ENCODE measurements around the gene METRNL. TPM values are rescaled to one million over a fixed set of nuclear protein-coding genes. Genes with fewer than 3 reads are reported as not detected.
"Not testable (repeated sequence)": the region's sequence is repeated elsewhere in the genome, so short reads cannot be mapped to it uniquely, and the experiment has no call there.

METRNL gene
- total RNA-seq, 1 experiment from 2014 or later = 21.0 TPM

DNA sequence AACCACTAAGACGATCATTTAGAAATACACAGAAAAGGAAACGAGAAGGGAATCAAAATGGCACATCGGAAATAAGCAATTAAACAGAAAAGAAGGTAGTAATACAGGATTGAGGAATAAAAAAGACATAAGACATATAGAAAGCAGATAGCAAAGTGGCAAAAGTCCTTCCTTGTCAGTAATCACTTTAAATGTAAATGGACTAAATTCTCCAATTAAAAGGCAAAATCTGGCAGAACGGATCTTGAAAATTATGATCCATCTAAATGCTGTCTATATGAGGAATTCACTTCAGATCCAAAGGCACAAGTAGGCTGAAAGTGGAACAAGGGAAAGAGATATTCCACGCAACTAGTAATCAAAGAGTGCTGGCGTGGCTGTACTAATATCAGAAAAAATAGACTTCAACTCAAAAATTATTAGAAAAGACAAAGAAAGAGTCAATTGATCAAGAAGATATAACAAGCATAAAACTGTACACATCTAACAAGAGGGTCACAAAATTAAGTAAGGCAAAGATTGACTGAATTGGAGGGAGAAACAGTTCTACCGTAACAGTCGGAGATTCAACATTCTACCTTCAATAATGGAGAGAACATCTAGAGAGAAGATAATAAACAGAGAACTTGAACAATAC lies 36.8 kb upstream of the METRNL start:
- peaks cover 42% of the 10 kb centered on the region; the same call in 1 of the 2 replicates for H3K9me3 ChIP-seq (ENCODE audit: control insufficient read depth, insufficient read depth, low read depth, low read length)
- DNase-seq (ENCODE audit: low read depth, low spot score) (no peak), ATAC-seq (no peak)
- no peak overlapping the region for H3K27ac ChIP-seq (ENCODE audit: low read length)
- ChIA-PET POLR2A (no interaction called here), CTCF (no interaction called here)
- no peaks in the 10 kb centered on the region for H3K36me3 ChIP-seq (ENCODE audit: control insufficient read depth, insufficient read depth, low read length)
- intact Hi-C loops (cut with micrococcal nuclease; ENCODE audit: unreplicated experiment) = no loop called here
- in situ Hi-C loops (cut with HindIII; ENCODE audit: low pct_unique_long_range_greater_than_20kb, low sequenced_read_pairs) = no loop called here
- TF ChIP-seq SIN3A (IDR thresholded peaks at IDR 0.05; ENCODE audit: borderline replicate concordance, insufficient read depth, low read depth, low read length) (no peak), POLR2AphosphoS5 (IDR thresholded peaks at IDR 0.05; ENCODE audit: low read depth, low read length) (no peak), TCF7L2 (IDR thresholded peaks at IDR 0.05; ENCODE audit: low read depth, low read length) (no peak)
- TF ChIP-seq, protein P1, sequence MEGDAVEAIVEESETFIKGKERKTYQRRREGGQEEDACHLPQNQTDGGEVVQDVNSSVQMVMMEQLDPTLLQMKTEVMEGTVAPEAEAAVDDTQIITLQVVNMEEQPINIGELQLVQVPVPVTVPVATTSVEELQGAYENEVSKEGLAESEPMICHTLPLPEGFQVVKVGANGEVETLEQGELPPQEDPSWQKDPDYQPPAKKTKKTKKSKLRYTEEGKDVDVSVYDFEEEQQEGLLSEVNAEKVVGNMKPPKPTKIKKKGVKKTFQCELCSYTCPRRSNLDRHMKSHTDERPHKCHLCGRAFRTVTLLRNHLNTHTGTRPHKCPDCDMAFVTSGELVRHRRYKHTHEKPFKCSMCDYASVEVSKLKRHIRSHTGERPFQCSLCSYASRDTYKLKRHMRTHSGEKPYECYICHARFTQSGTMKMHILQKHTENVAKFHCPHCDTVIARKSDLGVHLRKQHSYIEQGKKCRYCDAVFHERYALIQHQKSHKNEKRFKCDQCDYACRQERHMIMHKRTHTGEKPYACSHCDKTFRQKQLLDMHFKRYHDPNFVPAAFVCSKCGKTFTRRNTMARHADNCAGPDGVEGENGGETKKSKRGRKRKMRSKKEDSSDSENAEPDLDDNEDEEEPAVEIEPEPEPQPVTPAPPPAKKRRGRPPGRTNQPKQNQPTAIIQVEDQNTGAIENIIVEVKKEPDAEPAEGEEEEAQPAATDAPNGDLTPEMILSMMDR (IDR thresholded peaks at IDR 0.05) = no peak
- TF ChIP-seq, protein P2, sequence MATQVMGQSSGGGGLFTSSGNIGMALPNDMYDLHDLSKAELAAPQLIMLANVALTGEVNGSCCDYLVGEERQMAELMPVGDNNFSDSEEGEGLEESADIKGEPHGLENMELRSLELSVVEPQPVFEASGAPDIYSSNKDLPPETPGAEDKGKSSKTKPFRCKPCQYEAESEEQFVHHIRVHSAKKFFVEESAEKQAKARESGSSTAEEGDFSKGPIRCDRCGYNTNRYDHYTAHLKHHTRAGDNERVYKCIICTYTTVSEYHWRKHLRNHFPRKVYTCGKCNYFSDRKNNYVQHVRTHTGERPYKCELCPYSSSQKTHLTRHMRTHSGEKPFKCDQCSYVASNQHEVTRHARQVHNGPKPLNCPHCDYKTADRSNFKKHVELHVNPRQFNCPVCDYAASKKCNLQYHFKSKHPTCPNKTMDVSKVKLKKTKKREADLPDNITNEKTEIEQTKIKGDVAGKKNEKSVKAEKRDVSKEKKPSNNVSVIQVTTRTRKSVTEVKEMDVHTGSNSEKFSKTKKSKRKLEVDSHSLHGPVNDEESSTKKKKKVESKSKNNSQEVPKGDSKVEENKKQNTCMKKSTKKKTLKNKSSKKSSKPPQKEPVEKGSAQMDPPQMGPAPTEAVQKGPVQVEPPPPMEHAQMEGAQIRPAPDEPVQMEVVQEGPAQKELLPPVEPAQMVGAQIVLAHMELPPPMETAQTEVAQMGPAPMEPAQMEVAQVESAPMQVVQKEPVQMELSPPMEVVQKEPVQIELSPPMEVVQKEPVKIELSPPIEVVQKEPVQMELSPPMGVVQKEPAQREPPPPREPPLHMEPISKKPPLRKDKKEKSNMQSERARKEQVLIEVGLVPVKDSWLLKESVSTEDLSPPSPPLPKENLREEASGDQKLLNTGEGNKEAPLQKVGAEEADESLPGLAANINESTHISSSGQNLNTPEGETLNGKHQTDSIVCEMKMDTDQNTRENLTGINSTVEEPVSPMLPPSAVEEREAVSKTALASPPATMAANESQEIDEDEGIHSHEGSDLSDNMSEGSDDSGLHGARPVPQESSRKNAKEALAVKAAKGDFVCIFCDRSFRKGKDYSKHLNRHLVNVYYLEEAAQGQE (IDR thresholded peaks at IDR 0.05; ENCODE audit: insufficient read depth in 1 of 2, low read depth in 2 of 2, low read length in 1 of 2) = no peak
- no peaks in the 10 kb centered on the region for H3K27me3 ChIP-seq (ENCODE audit: control insufficient read depth, insufficient read depth, low read length)
- no TSS peak for BruUV-seq (replicated peaks)
- no peak overlapping the region for H3K4me3 ChIP-seq (ENCODE audit: low read depth in 2 of 2, low read length in 2 of 2)
- H3K4me1 ChIP-seq (ENCODE audit: control insufficient read depth, insufficient read depth, low read length) = no peaks in the 10 kb centered on the region

DNA sequence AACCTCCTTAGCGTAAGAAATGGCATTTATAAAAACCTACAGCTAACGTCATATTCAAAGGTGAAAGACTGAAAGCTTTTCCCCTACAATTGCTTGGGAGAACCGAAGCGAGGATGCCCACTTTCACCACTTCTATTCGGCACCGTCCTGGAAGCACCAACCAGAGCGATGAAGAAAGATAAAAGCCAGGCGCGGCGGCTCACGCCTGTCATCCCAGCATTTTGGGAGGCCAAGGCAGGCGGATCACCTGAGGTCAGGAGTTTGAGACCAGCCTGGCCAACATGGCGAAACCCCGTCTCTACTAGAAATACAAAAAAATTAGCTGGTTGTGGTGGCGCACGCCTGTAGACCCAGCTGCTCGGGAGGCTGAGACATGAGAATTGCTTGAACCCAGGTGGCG lies 34.9 kb upstream of the METRNL start:
- ATAC-seq = not testable (repeated sequence)

GRCh38 chr17:83046448-83047181 lies 32.8 kb upstream of the METRNL start:
- in situ Hi-C loops (cut with HindIII; ENCODE audit: low pct_unique_long_range_greater_than_20kb, low sequenced_read_pairs) (no loop called here), intact Hi-C loops (cut with micrococcal nuclease; ENCODE audit: unreplicated experiment) (no loop called here)
- Histone ChIP-seq H3K4me3 (ENCODE audit: low read depth in 2 of 2, low read length in 2 of 2) (no peak overlapping the region), H3K9me3 (ENCODE audit: control insufficient read depth, insufficient read depth, low read depth, low read length) (peaks cover 35% of the 10 kb centered on the region; the same call in 1 of the 2 replicates), H3K4me1 (ENCODE audit: control insufficient read depth, insufficient read depth, low read length) (peaks cover 14% of the 10 kb centered on the region), H3K27me3 (ENCODE audit: control insufficient read depth, insufficient read depth, low read length) (no peaks in the 10 kb centered on the region), H3K27ac (ENCODE audit: low read length) (0 out of 2 replicates have a peak overlapping the region, but pooled peaks have one; percentile 1), H3K36me3 (ENCODE audit: control insufficient read depth, insufficient read depth, low read length) (no peaks in the 10 kb centered on the region)
- TF ChIP-seq TCF7L2 (IDR thresholded peaks at IDR 0.05; ENCODE audit: low read depth, low read length) (no peak), SIN3A (IDR thresholded peaks at IDR 0.05; ENCODE audit: borderline replicate concordance, insufficient read depth, low read depth, low read length) (no peak), POLR2AphosphoS5 (IDR thresholded peaks at IDR 0.05; ENCODE audit: low read depth, low read length) (no peak)
- TF ChIP-seq, protein P2 (IDR thresholded peaks at IDR 0.05; ENCODE audit: insufficient read depth in 1 of 2, low read depth in 2 of 2, low read length in 1 of 2) = no peak
- TF ChIP-seq, protein P1 (IDR thresholded peaks at IDR 0.05) = no peak
- POLR2A ChIA-PET = no interaction called here
- no peak for DNase-seq (ENCODE audit: low read depth, low spot score)
- ATAC-seq = no peak
- CTCF ChIA-PET = no interaction called here
- no TSS peak for BruUV-seq (replicated peaks)

More for the DNA sequence above, 34.9 kb upstream of the METRNL start:
- H3K4me1 ChIP-seq (ENCODE audit: control insufficient read depth, insufficient read depth, low read length); BruUV-seq (replicated peaks); H3K27ac ChIP-seq (ENCODE audit: low read length); DNase-seq (ENCODE audit: low read depth, low spot score); in situ Hi-C loops (cut with HindIII; ENCODE audit: low pct_unique_long_range_greater_than_20kb, low sequenced_read_pairs); H3K36me3 ChIP-seq (ENCODE audit: control insufficient read depth, insufficient read depth, low read length); H3K27me3 ChIP-seq (ENCODE audit: control insufficient read depth, insufficient read depth, low read length); H3K4me3 ChIP-seq (ENCODE audit: low read depth in 2 of 2, low read length in 2 of 2); CTCF ChIA-PET; POLR2A ChIA-PET; intact Hi-C loops (cut with micrococcal nuclease; ENCODE audit: unreplicated experiment): not testable (repeated sequence)
- H3K9me3 ChIP-seq (ENCODE audit: control insufficient read depth, insufficient read depth, low read depth, low read length) = peaks cover 42% of the 10 kb centered on the region; the same call in 1 of the 2 replicates

All from Panc1 (cell line).